Endometrial microvascular endothelial cells (primary cell): Measurements from ENCODE around the gene BTK. TPM values are rescaled to one million over a fixed set of nuclear protein-coding genes. Genes with fewer than 3 reads are reported as not detected.

Source experiments
- in situ Hi-C: cut with HindIII; loops from 2 replicates; pipeline ENCODE4 v1.10.0; 2017; ENCODE audit warnings: low sequenced_read_pairs, low pct_unique_long_range_greater_than_20kb; ENCODE audit errors: inconsistent ontology term
- total RNA-seq: library from RNA; depleted of rRNA; stranded (reverse); fragments of >200 nt; gene quantifications from one replicate; pipeline ENCODE4 v1.2.3, GENCODE V29; 2015; ENCODE audit errors: inconsistent ontology term

BTK gene
- total RNA-seq, 1 donor from 2014 or later, result not detected

DNA sequence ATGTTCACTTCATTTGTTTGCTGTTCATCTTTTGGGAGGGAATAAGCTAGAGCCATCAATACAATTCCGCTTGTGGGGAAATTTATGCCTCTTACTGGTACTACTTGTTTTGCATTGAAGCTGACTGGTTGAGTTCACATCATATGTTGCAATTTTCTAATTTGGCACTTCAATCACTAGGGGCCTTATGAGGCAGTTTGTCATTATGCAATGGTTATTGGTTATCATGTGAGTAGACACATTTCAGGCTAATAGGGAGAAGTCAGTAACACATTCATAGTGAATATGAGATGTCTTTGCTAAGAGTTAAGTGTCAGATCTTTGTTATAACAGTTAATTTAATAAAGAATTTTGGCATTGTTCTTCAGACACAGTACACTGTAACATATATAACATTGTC lies 9.8 kb upstream of the BTK start:
- in situ Hi-C loops, result no loop called here

DNA sequence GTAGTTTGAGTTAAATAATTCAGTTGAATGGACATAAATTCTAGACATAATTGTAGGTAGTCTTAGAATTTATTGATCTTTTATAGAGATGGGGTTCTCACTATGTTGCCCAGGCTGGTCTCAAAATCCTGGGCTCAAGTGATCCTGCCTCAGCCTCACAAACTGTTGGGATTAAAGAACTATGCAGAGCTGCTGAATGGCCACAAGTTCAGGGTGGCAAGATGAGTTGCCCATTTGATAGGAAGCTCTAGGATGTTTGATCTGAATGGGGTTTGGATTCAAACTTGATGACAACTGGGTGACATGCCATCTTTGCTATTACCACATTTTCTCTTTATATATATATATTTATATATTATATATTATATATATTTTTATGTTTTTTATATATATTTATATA lies 8.4 kb upstream of the BTK start:
- in situ Hi-C loops, result no loop called here

DNA sequence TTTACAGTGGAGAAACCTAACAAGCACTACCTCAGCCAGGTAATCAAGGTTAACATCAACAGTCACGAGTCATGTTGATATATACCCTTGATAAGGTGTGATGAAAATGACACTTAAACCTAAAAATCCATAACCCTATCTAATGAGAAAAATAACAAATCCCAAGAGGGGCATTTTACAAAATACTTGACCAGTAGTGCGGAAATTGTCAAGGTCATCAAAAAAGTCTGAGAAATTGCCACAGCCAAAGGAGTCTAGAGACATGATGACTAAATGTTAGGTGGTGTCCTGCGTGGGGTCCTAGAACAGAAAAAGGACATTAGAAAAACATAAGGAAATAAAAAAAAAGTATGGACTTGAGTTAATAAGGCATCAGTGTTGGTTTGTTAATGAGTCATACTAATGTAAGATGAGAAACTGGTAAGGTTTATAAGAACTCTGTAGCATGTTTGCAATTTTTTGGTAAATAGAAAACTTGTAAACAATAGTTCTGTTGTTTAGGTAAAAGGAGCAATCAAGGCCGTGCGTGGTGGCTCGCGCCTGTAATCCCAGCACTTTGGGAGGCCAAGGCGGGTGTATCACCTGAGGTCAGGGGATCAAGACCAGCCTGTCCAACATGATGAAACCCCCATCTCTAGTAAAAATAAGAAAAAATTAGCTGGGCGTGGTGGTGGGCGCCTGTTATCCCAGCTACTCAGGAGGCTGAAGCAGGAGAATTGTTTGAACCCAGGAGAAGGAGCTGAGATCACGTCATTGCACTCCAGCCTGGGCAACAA lies 7.7 kb upstream of the BTK start:
- in situ Hi-C loops, result no loop called here

DNA sequence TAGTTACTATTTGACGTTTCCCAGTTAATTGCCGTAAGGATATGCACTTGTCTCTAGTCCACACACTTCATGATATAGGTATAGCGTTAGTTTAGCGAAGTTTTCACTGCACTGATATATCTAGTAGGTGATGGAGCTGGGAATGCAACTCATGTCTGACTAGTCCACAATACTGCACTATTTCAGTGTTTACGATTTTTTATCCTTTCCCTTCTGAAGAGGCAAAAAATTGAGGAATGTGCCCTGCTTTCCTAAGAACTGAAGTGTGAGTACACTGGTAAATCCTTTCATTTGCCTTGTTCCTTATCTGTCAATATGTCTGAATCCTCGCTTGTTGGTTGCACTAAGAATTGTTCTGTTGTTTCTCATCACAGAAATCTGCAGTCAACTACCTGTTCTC lies 5.8 kb upstream of the BTK start:
- in situ Hi-C loops, result no loop called here

DNA sequence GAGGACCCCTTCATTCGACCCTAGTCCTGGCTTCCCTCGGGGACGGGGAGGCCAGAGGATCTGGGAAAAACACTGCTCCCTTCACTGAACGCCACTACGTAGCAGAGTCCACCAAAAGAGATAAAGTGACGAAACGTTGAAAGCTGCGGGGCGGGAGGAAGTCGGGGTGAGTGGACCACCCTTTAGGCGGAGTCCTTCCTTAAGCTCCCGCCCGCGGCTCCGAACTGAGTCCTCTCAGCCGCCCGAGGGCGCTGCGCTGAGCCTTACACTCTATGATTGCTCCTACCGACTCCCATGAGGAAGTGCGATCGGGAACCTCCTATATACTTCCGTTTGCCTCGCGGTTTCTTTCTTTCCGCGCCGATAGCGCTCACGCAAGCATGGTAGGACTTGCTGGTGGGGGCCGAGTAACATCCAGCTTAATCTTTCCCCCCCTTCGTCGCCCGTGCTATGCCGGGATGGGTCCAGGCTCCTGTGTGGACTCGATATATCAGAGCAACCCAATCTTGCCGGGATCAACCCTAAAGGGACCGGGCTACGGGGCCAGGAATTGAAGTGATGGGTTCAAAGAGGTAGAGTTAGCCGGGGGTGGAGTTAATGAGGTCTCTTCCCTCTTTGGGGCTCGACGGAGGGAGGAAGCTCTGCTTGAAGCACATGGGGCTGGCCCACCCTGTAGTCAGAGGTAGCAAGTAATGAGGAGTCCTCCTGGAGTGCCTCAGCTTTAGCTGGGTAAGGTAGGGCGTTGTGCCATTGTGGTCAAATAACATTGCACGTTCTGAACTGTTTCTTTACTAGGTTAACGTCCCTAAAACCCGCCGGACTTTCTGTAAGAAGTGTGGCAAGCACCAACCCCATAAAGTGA lies 4.9 kb upstream of the BTK start, which contains the start of gene RPL36A:
RPL36A (plus strand) TSS at position 348 of the 862 bp plus-strand sequence; CDS start at position 381, 33 bp downstream.
- in situ Hi-C loops, result no loop called here

DNA sequence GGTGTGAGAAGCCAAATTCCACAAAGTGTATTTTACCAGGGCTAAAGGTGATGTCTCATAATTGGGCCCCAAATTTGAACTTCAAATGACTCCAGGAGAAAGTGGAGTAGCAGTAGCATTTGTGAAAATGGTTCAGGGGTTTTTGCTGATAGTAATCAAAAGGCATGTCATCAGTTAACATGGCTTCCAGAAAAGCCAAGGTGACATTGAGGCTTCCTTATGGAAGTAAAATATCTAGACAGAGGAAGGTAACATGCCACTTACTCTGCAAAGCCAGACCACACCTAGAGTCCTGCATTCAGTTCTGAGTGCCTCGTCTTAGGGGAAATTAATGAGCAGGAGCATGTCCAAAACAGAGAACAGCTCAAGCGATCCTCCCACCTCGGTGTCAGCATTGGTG lies 2.6 kb upstream of the BTK start:
- in situ Hi-C loops, result no loop called here

DNA sequence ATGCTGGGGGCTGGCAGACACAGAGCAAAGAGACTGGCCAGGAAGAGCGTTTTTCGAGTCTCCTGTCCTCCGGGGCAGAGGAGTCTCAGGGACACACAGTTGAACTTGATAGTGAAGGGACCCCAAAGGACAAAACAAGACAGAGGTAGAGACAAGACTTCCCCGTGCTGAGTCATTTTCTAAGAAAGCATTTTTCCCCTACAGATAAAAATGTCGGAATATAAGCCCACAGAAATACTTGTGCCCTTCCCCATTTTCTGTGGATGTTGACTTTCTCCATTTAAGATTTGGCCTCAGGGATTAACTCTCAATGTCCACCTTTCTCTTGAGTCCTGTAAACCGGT lies 523 bp upstream of the BTK start:
- in situ Hi-C loops, result no loop called here

DNA sequence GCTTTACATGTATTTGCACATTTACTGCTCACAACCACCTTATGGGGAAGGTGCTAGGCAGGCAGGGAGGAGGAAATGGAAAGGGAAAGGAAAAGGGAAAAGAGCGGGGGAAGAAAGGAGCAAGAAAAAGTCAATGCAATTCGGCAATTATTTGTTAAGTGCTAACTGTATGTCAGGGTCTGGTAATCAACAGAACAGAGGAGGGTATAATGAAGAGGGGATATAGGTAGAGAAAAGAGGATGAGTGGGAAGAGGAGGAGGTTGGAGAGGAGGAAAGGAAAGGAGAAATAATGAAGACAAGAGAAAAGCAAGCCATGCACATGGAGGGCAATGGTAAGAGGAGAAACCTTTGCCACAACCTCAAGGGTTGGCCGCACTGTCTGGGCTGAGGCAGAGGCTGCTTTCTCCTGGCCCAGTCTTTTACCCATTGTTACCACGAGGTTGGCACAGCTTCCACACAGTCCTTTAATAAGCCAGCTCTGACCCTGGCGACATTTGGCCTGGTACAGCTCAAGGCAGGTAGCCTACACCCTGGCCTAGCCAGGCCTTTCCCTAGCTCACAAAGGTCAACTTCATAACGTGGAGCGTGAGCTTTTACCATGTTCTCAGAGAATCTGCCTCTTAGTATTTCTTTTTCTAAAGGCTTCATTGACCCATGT lies 836 bp downstream of the BTK start:
- in situ Hi-C loops, result no loop called here

DNA sequence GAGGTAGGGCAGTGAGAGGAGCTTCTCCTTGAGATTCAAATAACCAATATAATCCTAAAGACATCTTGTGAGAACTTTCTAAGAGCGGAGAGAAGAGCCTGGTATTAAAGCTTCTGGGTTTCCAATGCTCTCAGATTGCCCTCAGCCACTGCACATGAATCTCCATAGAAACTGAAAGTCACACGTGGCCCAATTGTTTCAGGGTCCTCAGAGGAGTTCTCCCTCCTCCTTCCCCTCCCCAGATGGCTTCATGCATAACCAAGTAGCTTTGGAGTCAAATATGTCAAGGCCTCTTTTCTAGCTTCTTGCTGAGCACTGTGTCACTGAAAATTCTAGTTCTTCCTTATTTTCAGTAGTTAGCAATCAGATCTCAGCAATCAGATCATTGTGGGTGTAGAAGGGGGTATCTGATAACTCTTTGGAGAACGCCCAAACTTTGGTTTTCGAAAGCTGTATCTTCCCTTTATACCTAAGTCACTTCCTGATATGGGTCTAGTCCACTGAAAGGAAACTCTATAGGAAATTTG lies 2.2 kb downstream of the BTK start:
- in situ Hi-C loops, result no loop called here

DNA sequence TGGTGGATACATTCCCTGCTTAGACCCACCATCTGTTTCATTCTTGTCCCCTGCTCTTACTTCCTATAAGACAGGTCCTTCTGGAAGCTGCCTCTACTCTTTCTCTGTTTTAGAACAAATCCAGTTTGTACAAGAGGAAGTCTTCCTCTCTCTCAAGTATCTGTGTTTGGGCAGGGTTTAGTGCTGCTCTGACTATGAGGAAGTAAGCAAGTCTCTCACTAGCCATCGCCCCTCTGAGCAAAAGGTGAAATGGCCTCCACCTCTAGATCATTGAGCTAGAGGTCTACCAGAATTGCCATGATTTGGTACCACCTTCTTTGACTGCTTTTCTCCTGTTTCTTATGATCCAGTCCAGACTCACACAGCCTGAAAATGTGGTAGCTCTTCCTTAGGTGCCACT lies 8.4 kb downstream of the BTK start:
- in situ Hi-C loops, result no loop called here

DNA sequence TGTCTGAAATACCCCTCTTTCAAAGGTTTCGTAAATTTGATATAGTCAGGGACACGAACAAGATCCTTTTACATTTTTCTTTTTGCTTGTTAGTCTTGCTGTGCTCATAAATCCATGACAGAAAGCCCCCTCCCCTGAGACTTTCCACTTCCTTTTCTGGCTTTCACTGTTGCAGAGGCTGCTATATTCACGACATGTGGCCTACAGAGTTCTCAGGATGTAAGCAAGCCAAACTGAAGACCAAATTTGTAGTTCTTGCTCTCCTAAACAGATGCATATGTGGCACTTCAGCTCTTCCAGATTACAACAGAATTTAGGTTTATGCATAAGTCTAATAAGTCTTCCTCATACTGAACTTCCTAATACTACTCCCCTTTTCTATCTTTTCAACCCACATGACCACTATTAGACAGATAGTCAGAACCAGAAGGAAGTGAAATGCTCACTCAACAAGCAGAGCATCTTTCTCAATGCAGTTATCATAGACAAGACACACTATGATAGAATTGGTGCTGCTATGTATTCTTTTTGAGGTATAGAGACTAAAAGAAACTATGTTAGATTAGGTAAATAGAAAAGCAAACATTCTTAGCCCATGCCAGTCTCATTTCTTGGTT lies 15.0 kb downstream of the BTK start:
- in situ Hi-C loops, result no loop called here

DNA sequence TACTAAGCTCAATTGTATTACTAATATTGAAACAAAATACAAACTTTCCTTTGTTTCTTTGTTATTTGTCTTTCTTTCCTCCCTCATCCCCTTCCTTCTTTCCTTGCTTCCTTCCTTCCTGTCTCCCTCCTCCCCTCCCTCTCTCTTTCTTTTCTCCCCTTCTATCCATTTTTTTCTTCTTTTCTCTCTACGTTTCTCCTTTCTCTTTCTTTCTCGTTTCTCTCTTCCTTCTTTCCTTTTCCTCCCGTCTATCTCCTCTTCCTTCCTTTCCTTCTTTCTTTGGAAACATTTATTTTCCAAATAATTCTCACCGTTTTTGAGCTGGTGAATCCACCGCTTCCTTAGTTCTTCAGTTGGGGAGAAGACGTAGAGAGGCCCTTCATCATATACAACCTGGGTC lies 16.3 kb downstream of the BTK start:
- in situ Hi-C loops, result no loop called here

DNA sequence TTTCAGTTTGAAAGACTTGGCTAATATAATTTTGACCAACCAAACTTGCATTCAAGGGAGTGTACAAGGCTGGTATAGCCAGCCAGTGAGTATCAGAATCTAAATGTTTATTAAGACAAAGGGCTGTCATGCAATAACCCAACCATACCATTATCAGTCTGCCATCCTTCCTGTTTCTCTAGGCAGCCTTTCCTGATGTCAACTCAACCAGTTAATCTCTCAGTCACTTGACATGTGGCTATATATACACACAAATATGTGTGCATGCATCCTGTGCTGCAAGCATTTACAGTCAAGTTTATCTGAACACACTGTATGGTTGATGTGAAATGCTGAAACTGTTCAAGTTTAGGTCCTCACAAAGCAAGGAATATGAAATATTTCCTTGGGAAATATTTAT lies 17.2 kb downstream of the BTK start:
- in situ Hi-C loops, result no loop called here

DNA sequence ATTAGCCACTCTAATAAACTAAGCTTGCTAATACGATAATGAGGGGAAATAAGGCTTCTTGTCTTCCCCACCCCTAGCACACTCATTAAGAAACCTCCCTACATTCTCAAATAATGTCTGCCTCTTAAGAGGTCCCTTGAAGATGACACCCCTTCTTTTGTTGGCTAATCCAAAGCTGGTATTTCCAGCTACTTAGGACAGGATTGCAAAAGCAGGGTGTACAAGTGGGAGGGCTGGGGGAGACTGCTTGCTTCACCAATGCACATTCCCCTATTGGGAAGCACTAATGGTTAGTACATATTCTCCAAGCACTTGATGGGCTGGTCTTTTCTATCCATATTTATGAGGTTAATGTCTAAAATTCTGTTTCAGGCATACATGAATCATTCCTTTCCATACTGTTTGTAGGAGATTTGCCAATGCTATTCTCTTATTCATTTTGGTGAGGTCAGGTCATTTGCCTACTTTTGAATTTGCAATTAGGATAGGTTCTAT lies 20.6 kb downstream of the BTK start:
- in situ Hi-C loops, result no loop called here

DNA sequence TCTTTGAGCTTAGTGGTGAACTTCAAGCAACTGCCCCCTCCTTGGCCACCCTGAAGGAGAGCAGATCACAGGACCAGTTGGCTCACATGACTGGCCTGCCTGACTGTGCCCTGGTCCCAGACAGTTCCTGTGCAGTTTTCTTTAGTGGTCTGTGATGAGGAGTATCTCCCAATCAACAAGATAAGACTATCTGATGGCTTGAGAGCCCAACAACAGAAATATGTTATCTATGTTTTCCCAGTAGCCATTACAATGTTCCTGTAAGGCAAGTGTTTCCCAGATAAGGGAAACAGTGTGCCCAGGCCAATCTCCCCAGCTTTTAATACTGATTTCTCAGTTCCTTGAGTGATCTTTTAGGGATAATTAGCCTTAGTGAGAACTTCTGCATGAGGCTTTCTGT lies 23.2 kb downstream of the BTK start:
- in situ Hi-C loops, result no loop called here

DNA sequence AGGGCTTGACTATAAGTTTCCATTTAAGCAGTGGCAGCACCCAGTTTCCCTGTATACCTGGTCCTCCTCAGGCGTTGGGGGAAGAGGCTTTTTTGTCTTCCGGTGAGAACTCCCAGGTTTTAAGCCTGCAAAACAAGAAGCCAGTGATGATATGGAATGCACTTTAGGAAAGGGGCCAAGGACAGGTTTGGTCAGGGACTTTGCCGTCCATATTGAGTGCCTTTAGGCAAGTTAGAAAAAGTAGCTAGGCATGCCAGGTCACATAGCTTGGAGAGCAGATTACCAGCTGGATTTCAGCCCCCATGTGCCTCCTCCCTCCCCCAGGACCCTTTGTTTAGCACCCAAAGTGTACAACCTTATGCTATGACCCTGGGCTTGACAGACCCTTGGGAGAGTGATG lies 23.9 kb downstream of the BTK start:
- in situ Hi-C loops, result no loop called here

DNA sequence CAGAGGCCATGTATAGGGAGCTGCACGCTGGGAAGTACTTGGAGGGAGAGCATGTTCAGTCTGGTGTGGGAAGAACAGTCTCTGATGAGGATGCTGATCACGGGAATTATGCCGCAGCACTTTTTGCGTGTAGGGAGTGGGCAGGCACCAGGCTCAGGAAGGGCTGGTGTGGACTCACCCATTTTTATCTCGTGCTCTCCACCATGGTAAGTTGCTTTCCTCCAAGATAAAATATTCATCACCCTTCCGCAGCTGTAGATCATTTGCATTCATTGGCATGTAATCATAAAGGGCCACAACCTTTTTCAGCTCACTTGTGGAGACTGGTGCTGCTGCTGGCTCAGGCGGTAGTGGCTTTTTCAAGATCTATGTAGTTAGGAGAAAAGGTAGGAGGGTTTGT lies 25.6 kb downstream of the BTK start:
- in situ Hi-C loops, result no loop called here

DNA sequence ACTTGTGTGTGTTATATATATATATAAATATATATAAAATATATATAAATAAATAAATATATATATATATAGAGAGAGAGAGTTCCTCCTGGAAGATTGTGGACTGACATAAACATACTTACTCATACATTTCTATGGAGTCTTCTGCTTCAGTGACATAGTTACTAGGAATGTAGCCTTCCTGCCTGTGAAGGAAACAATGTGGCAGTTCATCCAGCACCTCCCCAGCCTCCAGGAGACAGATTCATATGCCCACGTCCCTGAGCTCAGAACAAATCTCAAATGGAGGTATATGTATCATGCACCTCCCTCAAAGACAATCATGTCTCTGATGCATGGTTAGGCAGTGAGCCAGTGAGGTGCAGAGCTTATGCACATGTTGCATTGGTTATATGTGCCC lies 26.0 kb downstream of the BTK start:
- in situ Hi-C loops, result no loop called here

DNA sequence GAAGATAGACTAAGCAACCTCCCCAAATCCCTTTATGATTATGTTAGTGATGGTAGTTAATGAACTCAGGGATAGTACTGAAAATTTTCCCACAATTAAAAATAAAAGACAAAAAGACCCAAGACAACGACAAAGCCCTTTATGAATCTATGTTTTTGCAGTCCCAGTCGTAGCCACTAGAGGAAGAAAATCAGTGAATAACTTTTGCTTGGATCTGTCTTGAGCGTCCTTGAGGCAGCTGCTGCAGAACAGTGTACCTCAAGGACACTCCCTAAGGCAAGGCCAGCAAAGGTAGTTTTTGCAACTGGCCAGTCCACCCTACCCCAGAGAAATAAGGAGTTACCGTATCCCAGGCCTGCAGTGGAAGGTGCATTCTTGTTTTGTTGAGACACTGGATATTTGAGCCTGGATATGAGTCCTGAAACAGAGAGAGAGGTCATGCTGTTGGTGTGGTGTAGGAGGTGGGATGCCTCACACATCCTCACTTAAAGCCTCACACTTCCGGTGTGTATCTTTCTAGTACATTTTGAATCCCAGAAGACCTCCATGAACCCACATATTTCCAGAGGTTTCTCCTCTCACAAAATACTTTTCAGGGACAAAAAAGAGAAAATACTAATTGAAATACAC lies 28.7 kb downstream of the BTK start:
- in situ Hi-C loops, result no loop called here
